ENCODE results near the gene PLA2G12B. TPM values are rescaled to one million over a fixed set of nuclear protein-coding genes. Genes with fewer than 3 reads are reported as not detected.
"Not testable (repeated sequence)": the region's sequence is repeated elsewhere in the genome, so short reads cannot be mapped to it uniquely, and the experiment has no call there.

PLA2G12B gene, protein sequence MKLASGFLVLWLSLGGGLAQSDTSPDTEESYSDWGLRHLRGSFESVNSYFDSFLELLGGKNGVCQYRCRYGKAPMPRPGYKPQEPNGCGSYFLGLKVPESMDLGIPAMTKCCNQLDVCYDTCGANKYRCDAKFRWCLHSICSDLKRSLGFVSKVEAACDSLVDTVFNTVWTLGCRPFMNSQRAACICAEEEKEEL
- not detected for total RNA-seq

GRCh38 chr10:72954596-72955554 lies at the start of gene PLA2G12B:
PLA2G12B (minus strand) TSS chr10:72954806; CDS start chr10:72954685, 121 bp downstream.
- no peak for DNase-seq (ENCODE audit: low spot score)
- TF ChIP-seq CTCF (IDR thresholded peaks at IDR 0.05): no peak
- no peak for ATAC-seq (ENCODE audit: insufficient number of reproducible peaks, low FRiP score, low read depth)
- Histone ChIP-seq H3K4me1 (ENCODE audit: control insufficient read depth in 1 of 2, low read depth in 2 of 2) (no peaks in the 10 kb centered on the region), H3K36me3 (no peaks in the 10 kb centered on the region), H3K27me3 (replicated peaks; ENCODE audit: insufficient read depth) (no peaks in the 10 kb centered on the region), H3K9me3 (no peaks in the 10 kb centered on the region), H3K4me3 (no peak within 1 kb of the TSS), H3K27ac (no peak within 1 kb of the TSS)

GRCh38 chr10:73003822-73004221 lies 49.2 kb upstream of the PLA2G12B start:
- DNase-seq (ENCODE audit: low spot score) (no peak), ATAC-seq (ENCODE audit: insufficient number of reproducible peaks, low FRiP score, low read depth) (no peak)
- TF ChIP-seq CTCF (IDR thresholded peaks at IDR 0.05): no peak
- peaks cover 2% of the 10 kb centered on the region for H3K36me3 ChIP-seq
- H3K27ac ChIP-seq: no peak overlapping the region
- no peaks in the 10 kb centered on the region for H3K27me3 ChIP-seq (replicated peaks; ENCODE audit: insufficient read depth)
- H3K4me3 ChIP-seq: no peak overlapping the region
- no peaks in the 10 kb centered on the region for H3K9me3 ChIP-seq
- no peaks in the 10 kb centered on the region for H3K4me1 ChIP-seq (ENCODE audit: control insufficient read depth in 1 of 2, low read depth in 2 of 2)

- no peak for ATAC-seq (ENCODE audit: insufficient number of reproducible peaks, low FRiP score, low read depth)
- H3K27ac ChIP-seq: no peak overlapping the region
- no peak for DNase-seq (ENCODE audit: low spot score)
- no peak for TF ChIP-seq CTCF (IDR thresholded peaks at IDR 0.05)
- no peaks in the 10 kb centered on the region for H3K27me3 ChIP-seq (replicated peaks; ENCODE audit: insufficient read depth)
- H3K4me3 ChIP-seq: no peak overlapping the region
- no peaks in the 10 kb centered on the region for H3K36me3 ChIP-seq
- no peaks in the 10 kb centered on the region for H3K9me3 ChIP-seq
- no peaks in the 10 kb centered on the region for H3K4me1 ChIP-seq (ENCODE audit: control insufficient read depth in 1 of 2, low read depth in 2 of 2)
Measured at GRCh38 chr10:73000973-73001372, 46.4 kb upstream of the PLA2G12B start.

DNA sequence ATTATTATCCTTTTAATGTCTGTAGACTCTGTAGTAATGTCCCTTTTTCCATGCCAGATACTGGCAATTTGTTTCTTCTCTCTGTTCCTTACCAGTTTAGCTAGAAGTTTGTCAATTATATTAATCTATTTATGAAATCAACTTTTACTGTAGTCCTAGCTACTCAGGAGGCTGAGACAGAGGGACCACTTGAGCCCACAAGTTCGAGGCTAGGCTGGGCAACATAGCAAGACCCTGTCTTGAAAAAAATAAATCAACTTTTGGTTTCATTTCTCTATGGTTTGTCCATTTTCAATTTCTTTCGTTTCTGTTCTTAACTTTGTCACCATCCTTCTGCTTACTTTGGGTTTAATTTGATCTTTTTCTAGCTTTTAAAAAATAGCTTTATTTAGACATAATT lies 42.5 kb upstream of the PLA2G12B start:
- Histone ChIP-seq H3K9me3 (no peaks in the 10 kb centered on the region), H3K4me3 (no peak overlapping the region), H3K36me3 (no peaks in the 10 kb centered on the region), H3K4me1 (ENCODE audit: control insufficient read depth in 1 of 2, low read depth in 2 of 2) (no peaks in the 10 kb centered on the region), H3K27me3 (replicated peaks; ENCODE audit: insufficient read depth) (no peaks in the 10 kb centered on the region), H3K27ac (no peak overlapping the region)
- no peak for TF ChIP-seq CTCF (IDR thresholded peaks at IDR 0.05)
- ATAC-seq (ENCODE audit: insufficient number of reproducible peaks, low FRiP score, low read depth) (no peak), DNase-seq (ENCODE audit: low spot score) (no peak)

DNA sequence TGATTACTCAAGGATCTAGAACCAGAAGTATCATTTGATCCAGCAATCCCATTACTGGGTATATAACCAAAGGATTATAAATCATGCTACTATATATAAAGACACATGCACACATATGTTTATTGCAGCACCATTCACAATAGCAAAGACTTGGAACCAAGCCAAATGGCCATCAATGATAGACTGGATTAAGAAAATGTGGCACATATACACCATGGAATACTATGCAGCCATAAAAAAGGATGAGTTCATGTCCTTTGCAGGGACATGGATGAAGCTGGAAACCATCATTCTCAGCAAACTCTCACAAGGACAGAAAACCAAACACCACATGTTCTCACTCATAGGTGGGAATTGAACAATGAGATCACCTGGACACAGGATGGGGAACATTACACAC lies 40.9 kb upstream of the PLA2G12B start:
- not testable (repeated sequence) for H3K36me3 ChIP-seq; H3K27me3 ChIP-seq (replicated peaks; ENCODE audit: insufficient read depth); H3K27ac ChIP-seq; DNase-seq (ENCODE audit: low spot score); H3K4me3 ChIP-seq; ATAC-seq (ENCODE audit: insufficient number of reproducible peaks, low FRiP score, low read depth); H3K9me3 ChIP-seq; H3K4me1 ChIP-seq (ENCODE audit: control insufficient read depth in 1 of 2, low read depth in 2 of 2)

GRCh38 chr10:72989771-72990170 lies 35.2 kb upstream of the PLA2G12B start:
- not testable (repeated sequence) for ATAC-seq (ENCODE audit: insufficient number of reproducible peaks, low FRiP score, low read depth); DNase-seq (ENCODE audit: low spot score); H3K4me3 ChIP-seq; H3K36me3 ChIP-seq; H3K27me3 ChIP-seq (replicated peaks; ENCODE audit: insufficient read depth); H3K9me3 ChIP-seq; H3K27ac ChIP-seq; H3K4me1 ChIP-seq (ENCODE audit: control insufficient read depth in 1 of 2, low read depth in 2 of 2)

DNA sequence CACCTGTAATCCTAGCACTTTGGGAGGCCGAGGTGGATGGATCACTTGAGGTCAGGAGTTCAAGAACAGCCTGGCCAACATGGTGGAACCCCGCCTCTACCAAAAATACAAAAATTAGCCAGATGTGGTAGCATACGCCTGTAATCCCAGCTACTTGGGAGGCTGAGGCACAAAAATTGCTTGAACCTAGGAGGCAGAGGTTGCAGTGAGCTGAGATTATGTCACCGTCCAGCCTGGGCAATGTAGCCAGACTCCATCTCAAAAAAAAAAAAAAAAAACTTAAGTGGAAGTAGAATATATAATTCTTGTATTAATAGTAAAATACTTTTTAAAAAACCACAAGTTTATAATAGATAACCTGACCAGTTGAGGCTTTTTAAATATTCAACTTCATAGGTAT lies 30.0 kb upstream of the PLA2G12B start:
- not testable (repeated sequence) for H3K27me3 ChIP-seq (replicated peaks; ENCODE audit: insufficient read depth); ATAC-seq (ENCODE audit: insufficient number of reproducible peaks, low FRiP score, low read depth); H3K9me3 ChIP-seq; H3K36me3 ChIP-seq; H3K4me3 ChIP-seq; H3K4me1 ChIP-seq (ENCODE audit: control insufficient read depth in 1 of 2, low read depth in 2 of 2); DNase-seq (ENCODE audit: low spot score); H3K27ac ChIP-seq

Measured in thoracic aorta (tissue), 2 donors.